ENCODE measurements around the gene ZNF573. TPM values are rescaled to one million over a fixed set of nuclear protein-coding genes. Genes with fewer than 3 reads are reported as not detected.

ZNF573 gene
- total and polyA plus RNA-seq, 10 donors = 0.50 to 23.4 (median 17.0) TPM

- peak overlapping the region; percentile 69 to 86 (median 84) for H3K27ac ChIP-seq
- no peak for TF ChIP-seq POLR2AphosphoS5 (IDR thresholded peaks at IDR 0.05)
- TF ChIP-seq POLR2A (IDR thresholded peaks at IDR 0.05) = no peak
- TF ChIP-seq CTCF (IDR thresholded peaks at IDR 0.05 in 8 of 11, conservative IDR thresholded peaks at IDR 0.05 in 3 of 11) = peak in 1 of 11 experiments; percentile 1
- WGBS, 5 donors = 5 to 7% (median 7%) methylated on average over 6 to 8 of the region's 8 CpGs
- H3K9me3 ChIP-seq = peaks cover 0 to 11% (median 3%) of the 10 kb centered on the region in 8 donors
- peaks cover 4 to 20% (median 13%) of the 10 kb centered on the region in 6 donors for H3K4me1 ChIP-seq
- H3K27me3 ChIP-seq (replicated peaks in 1 of 7) = no peaks in the 10 kb centered on the region
- intact Hi-C loops (cut with DNase I; ENCODE audit: low total_unique reads) = no loop called here
- peaks cover 0 to 5% (median 0%) of the 10 kb centered on the region in 6 donors for H3K36me3 ChIP-seq
- peak overlapping the region; percentile 72 to 97 (median 90) for H3K4me3 ChIP-seq
- no peak for DNase-seq
Measured at GRCh38 chr19:37719927-37720265, 59.5 kb downstream of the ZNF573 start.

GRCh38 chr19:37719111-37719926, 60.1 kb downstream of the ZNF573 start, which contains the start of gene ZNF607:
TSS of gene ZNF607 (minus strand) at chr19:37719761. CDS start at chr19:37711618, 8,143 bp downstream.
- Histone ChIP-seq H3K27me3 (replicated peaks in 1 of 7) (no peaks in the 10 kb centered on the region), H3K9me3 (peaks cover 0 to 10% (median 0%) of the 10 kb centered on the region in 8 donors), H3K36me3 (peaks cover 0 to 11% (median 0%) of the 10 kb centered on the region in 6 donors), H3K4me1 (peaks cover 4 to 20% (median 13%) of the 10 kb centered on the region in 6 donors), H3K4me3 (peak within 1 kb of the TSS; percentile 72 to 97 (median 90)), H3K27ac (peak within 1 kb of the TSS; percentile 69 to 86 (median 84))
- DNase-seq = peak; percentile 95
- intact Hi-C loops (cut with DNase I; ENCODE audit: low total_unique reads) = no loop called here
- 0 to 1% (median 1%) methylated on average over 26 to 54 of the region's 54 CpGs for whole genome bisulfite sequencing, 5 donors
- TF ChIP-seq POLR2A (IDR thresholded peaks at IDR 0.05) (peak in 1 of 3 donors; percentile 59), CTCF (IDR thresholded peaks at IDR 0.05 in 8 of 11, conservative IDR thresholded peaks at IDR 0.05 in 3 of 11) (peak; percentile 30 to 81 (median 65)), POLR2AphosphoS5 (IDR thresholded peaks at IDR 0.05) (peak; percentile 92 to 95 (median 94))

- 64 to 78% (median 70%) methylated on average over 10 of the region's 10 CpGs for WGBS, 5 donors
- H3K36me3 ChIP-seq = peaks cover 0 to 16% (median 0%) of the 10 kb centered on the region in 6 donors
- H3K4me3 ChIP-seq = peak overlapping the region in 6 of 8 donors; percentile 72 to 97 (median 87)
- no peaks in the 10 kb centered on the region for H3K27me3 ChIP-seq (replicated peaks in 1 of 7)
- TF ChIP-seq POLR2AphosphoS5 (IDR thresholded peaks at IDR 0.05) = no peak
- TF ChIP-seq POLR2A (IDR thresholded peaks at IDR 0.05) = no peak
- TF ChIP-seq CTCF (IDR thresholded peaks at IDR 0.05 in 8 of 11, conservative IDR thresholded peaks at IDR 0.05 in 3 of 11) = no peak
- peaks cover 0 to 10% (median 0%) of the 10 kb centered on the region in 8 donors for H3K9me3 ChIP-seq
- H3K27ac ChIP-seq = peak overlapping the region in 3 of 8 donors; percentile 72 to 86 (median 86)
- peaks cover 4 to 20% (median 13%) of the 10 kb centered on the region in 6 donors for H3K4me1 ChIP-seq
- intact Hi-C loops (cut with DNase I; ENCODE audit: low total_unique reads) = no loop called here
- DNase-seq = no peak
Measured at GRCh38 chr19:37718304-37718703, 61.1 kb downstream of the ZNF573 start.

GRCh38 chr19:37716140-37716539, 63.2 kb downstream of the ZNF573 start:
- H3K9me3 ChIP-seq = peaks cover 0 to 30% (median 13%) of the 10 kb centered on the region in 8 donors
- H3K27me3 ChIP-seq (replicated peaks in 1 of 7) = no peaks in the 10 kb centered on the region
- no peak for DNase-seq
- intact Hi-C loops (cut with DNase I; ENCODE audit: low total_unique reads) = no loop called here
- 95 to 100% (median 98%) methylated on average over 2 of the region's 2 CpGs for WGBS, 5 donors
- TF ChIP-seq POLR2AphosphoS5 (IDR thresholded peaks at IDR 0.05) (no peak), POLR2A (IDR thresholded peaks at IDR 0.05) (no peak), CTCF (IDR thresholded peaks at IDR 0.05 in 8 of 11, conservative IDR thresholded peaks at IDR 0.05 in 3 of 11) (no peak)
- no peak overlapping the region for H3K4me3 ChIP-seq
- H3K27ac ChIP-seq = no peak overlapping the region
- H3K36me3 ChIP-seq = peaks cover 0 to 32% (median 3%) of the 10 kb centered on the region in 6 donors
- H3K4me1 ChIP-seq = peaks cover 4 to 20% (median 13%) of the 10 kb centered on the region in 6 donors
